ENCODE data around the gene USB1.

Gene USB1

DNA sequence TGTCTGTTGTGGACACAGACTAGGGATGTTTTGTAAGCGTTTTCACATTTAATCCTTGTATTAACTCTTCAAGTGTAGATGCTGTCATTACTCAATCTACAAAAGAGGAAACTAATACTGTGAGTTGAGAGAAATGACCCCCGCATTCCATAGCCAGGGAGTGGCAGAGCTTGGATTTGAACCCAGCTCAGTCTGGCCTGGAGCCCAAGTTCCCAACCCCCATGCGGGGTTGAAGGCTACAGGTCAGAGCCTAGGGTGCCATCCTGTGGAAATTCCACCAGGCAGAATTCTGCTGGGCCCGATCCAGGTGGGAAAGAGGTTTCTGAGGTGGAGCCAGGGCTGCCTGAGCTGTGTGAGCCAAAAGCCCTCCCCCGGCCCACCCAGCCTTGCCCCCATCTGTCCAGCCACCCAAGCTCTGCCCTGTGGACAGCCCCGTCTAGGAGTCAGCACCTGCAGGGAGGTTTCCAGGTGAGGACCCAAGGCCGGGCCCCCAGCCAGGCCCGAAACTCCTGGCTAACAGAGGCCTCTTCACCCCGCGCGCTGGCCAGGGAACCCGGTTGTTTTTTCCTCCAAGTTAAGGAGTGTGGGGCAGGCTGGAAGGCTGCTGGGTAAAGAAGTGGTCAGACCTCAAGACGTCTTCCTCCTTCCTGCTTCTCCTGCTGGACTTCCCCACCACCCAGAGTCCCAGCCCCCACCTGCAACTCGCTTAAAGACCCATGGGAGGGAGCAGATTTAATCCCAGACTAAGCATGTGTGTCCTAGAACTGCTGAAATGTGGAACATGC lies 30.0 kb downstream of the USB1 start:
- DNase-seq (ENCODE audit: low read depth in 2 of 3, low spot score in 2 of 3) = no peak

DNA sequence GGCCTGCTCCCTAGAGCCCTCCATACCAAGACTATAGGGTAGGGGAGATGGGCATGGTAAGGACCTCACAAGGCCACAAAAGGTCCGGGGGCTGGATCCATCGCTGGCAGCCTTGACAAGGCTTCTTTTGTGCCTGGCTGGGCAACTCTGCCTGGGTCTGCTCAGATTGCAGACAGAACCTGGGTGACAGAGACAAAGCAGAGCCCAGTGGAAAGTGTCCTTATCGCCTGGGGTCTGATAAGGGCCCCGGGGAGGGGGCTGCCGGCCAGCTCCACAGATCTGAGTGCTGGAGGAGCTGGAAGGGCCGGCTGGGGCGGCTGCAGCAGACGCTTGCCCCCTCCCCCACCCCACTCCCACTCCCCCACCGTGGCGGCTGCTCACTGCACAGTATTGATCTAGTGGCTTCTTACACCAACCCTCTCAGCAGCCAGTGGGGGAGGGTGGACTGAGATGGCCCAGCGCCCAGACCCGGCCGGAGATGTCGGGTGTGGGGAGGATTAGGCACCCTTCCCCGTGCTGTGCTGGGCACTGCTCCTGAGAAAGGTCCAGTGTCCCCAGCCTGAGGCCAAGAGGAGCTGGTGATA lies 31.6 kb downstream of the USB1 start:
- DNase-seq (ENCODE audit: low read depth in 2 of 3, low spot score in 2 of 3) = no peak

DNA sequence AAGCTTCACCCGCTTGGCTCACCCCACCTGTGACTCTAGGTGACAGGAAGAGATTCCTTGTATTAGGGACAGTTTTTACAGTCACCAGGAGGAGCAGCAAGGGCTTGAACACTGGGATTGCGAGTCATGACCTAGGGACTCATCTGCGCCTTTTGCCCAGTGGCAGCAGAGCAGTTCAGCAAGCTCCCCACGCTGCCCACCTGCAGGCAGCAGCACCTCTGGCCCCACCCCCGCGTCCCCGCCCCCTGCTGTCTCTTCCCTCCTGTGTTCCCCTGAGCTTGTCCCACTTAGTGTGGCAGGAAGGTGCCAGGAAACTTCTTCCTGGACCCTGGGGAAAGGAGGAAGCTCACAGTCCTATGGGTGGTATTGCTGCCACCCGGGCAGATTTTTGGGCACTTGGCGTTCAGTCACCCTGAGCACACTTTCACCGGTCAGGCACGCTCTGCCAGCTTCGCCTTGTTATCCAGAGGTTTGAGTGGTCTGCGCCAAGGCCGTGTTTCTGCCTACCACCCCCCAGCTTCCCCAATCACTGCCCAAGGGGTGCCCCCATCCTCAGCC lies 33.0 kb downstream of the USB1 start:
- DNase-seq (ENCODE audit: low read depth in 2 of 3, low spot score in 2 of 3) = no peak

DNA sequence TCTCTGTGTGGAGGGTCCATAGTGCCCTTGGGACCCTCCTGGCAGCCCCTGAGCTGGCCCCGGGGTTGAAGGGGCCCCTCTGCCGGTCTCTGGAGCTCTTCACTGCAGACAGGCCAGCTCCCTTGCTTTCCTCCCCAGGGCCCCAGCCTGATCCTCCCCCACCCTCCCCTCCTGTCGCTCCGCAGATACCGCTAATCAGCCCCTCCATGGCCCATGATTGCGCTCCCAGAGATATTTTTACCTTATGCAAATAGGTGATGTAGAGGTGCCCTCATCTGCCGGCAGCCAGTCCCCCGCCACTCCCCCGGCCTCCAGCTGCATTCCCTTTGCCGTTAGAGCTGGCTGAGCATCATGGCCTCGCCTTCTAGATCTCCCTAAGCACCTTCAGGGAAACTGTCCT lies 33.6 kb downstream of the USB1 start:
- no peak for DNase-seq (ENCODE audit: low read depth in 2 of 3, low spot score in 2 of 3)

DNA sequence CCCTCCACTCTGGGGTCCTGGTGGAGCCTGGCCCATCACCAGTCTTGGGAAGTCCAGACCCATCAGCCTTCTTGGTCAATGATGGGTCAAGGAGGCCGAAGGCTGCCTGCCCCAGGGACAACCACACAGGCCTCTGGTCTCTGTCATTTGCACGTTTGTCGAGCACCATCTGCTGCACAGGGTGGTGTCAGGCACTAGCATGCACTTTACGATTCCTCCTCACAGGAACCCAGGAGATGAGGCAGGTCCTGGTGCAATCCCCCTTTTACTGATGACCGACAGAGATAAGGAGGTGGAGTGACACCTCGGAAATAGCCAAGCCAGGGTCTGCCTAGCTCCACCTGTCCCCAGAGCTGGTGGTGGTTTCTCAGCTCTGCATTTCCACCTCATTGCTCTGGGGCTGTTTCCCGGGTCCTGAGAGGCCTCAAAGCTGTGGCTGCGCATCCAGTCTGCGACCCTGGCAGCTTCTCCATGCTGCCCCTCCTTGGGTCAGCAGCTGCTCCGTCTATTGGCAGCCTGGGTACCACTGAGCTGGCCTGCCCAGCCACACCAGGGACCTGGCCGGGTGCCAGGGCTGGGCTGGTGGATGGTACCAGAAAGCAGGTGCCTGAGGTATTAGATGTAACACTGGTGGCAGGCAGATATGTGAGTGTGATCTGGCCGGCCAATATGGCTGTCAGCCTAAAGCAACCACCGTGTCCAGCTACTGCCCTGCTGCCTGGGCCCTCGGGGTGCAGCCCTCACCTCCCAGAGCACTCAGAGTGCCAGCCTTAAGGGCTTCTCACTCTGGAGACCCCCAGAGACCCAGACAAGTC lies 34.4 kb downstream of the USB1 start:
- DNase-seq (ENCODE audit: low read depth in 2 of 3, low spot score in 2 of 3) = no peak

DNA sequence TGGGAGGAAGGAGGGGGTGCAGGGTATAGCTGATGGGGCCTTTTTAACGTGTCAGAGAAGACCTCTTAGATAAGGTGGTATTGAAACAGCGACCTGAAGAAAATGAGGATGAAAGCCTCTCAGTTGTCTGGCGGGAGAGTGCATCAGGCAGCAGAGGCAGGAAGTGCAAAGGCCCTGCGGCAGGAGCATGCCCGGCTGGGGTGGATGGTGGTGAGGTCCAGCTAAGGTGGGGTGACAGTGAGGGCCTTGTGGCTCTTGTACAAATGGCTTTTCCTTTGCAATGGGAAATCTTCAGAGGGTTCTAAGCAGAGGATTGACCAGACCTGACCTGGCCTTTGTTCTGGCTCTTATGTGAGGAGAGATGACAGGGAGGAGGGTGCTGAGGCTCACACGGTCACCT lies 35.7 kb downstream of the USB1 start:
- no peak for DNase-seq (ENCODE audit: low read depth in 2 of 3, low spot score in 2 of 3)

DNA sequence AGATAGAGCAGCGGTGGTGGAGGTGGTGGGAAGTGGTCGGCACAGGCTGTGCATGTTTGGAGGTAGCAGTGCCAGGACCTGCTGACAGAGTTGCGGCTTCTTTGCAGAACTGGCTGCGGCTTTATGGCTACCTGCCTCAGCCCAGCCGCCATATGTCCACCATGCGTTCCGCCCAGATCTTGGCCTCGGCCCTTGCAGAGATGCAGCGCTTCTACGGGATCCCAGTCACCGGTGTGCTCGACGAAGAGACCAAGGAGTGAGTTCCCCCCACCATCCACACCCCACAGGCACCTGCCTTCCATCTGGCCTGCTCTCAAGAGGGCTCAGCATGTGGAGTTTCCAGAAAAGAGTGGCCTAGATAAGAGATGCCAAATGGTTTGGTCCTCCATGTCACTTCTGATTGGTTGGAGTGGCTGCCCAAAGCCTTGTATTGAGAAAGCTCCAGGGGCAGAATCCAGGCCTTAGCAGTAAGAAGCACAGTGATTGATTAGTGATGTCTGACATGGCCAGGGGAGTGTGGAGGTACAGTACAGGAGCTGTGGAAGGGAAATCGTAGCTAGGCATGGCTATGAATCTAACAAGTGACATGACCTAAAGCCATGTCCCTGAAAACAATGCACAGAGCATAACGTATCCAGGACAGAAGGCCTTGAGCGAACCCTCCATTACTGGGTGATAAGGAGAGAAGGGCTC lies 36.3 kb downstream of the USB1 start:
- no peak for DNase-seq (ENCODE audit: low read depth in 2 of 3, low spot score in 2 of 3)

DNA sequence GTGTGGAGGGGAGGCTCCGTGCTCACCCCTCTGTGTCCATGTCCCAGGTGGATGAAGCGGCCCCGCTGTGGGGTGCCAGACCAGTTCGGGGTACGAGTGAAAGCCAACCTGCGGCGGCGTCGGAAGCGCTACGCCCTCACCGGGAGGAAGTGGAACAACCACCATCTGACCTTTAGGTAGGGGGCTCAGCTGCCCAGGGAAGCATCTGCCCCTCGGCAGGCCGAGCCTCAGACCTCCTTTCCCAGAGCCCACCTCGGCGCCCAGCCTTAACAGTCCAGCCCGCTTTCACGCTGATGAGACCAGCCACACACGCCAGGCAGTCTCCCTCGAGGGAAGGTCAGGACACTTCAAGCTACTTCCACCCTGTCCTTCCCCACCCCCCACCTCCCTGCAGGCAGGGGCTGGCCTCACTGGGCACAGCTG lies 37.0 kb downstream of the USB1 start:
- no peak for DNase-seq (ENCODE audit: low read depth in 2 of 3, low spot score in 2 of 3)

DNA sequence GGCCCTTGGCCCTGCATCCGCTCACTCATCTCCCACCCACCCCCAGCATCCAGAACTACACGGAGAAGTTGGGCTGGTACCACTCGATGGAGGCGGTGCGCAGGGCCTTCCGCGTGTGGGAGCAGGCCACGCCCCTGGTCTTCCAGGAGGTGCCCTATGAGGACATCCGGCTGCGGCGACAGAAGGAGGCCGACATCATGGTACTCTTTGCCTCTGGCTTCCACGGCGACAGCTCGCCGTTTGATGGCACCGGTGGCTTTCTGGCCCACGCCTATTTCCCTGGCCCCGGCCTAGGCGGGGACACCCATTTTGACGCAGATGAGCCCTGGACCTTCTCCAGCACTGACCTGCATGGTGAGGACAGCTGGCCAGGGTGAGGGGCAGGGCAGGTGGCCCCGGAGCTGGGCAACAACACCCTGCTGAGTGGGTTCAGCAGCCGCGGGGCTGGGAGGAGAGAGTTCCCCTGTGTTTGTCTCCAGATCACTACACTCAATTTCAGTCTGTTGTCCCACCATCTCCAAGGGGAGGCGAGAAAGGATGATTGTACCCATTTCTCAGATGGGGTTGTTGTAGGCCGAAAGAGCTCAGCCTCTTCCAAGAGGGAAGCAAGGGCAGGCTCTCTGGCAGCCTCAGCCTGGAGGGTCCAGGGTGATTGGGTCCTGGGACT lies 38.8 kb downstream of the USB1 start:
- no peak for DNase-seq (ENCODE audit: low read depth in 2 of 3, low spot score in 2 of 3)

DNA sequence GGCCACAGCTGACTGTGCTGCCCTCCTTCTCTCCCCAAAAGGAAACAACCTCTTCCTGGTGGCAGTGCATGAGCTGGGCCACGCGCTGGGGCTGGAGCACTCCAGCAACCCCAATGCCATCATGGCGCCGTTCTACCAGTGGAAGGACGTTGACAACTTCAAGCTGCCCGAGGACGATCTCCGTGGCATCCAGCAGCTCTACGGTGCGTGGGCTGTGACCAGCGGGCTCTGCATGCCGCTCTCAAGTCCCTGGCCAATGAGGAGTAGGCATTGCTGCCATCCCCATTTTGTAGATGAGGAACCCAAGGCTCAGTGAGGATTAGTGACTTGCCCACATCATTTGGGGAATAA lies 39.3 kb downstream of the USB1 start:
- no peak for DNase-seq (ENCODE audit: low read depth in 2 of 3, low spot score in 2 of 3)

DNA sequence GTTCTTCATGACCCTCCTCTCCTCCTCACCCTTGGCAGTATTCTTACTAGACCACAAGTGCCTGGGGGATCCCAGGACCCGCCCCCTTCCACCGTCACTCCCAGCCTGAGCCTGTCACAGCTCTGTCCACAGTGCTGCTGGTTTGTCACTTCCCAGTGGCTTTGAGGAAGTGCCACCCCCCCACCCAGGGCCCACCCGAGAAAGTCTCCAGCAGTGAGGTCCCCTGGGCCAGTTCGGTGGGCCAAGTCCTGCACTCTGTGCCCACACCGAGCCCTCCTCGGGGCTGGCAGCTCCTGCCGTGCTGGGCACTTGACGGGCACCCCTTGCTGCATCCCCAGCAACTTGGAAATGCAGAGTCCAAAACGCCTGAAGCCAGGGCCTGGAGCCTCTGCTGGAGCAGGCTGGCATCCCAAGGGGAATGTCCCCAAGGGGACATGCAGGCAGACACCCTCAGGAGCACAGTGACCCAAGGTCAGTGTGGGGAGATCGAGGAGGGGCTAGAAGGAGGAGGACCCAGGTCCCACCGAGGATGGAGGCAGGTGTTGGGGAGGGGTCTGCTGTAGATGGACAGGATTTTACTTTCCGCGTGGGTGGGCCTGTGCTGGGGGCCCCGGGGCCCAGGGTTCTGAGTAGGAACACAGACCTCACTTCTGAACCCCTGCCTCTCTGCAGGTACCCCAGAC lies 39.9 kb downstream of the USB1 start:
- no peak for DNase-seq (ENCODE audit: low read depth in 2 of 3, low spot score in 2 of 3)

DNA sequence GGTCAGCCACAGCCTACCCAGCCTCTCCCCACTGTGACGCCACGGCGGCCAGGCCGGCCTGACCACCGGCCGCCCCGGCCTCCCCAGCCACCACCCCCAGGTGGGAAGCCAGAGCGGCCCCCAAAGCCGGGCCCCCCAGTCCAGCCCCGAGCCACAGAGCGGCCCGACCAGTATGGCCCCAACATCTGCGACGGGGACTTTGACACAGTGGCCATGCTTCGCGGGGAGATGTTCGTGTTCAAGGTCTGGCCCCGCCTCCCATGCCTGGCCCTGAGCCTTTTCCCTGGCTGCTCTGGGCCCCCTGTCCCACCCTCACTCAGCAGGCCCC lies 40.4 kb downstream of the USB1 start:
- no peak for DNase-seq (ENCODE audit: low read depth in 2 of 3, low spot score in 2 of 3)

DNA sequence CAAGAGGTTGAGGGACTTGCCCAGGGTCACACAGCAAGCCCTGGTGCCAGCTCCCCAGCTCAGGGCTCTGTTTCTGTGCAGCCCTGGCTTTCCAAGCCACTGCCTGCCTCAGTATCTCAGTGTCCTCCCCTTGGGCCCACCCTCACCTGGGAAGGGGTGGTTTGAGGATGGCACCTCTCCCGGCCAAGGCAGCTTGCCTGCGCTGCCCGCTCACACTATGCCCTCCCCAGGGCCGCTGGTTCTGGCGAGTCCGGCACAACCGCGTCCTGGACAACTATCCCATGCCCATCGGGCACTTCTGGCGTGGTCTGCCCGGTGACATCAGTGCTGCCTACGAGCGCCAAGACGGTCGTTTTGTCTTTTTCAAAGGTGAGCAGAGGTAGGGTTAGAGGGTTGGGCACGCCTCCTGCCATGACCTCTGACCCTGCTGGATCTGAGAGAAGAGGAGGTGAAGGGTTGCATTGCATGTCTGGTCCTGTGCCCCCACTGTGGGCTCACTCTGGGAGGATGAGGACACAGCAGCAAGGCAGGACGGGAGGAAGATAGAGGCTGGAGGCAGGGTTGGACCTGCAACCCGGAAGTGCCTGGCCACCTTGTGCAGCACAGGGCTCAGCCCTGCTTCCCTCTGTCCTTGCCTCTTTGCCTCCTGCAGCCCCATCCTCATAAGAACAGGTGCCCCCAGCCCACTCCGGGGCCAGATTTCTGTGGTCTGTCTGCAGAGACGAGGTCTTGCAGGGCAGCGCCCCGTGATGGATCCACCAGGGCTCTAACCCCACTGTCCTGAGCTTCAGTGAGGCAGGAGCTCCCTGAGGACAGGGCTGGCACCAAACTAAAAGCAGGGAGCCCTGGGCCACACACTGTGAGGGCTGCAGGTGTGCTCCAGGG lies 41.0 kb downstream of the USB1 start:
- DNase-seq (ENCODE audit: low read depth in 2 of 3, low spot score in 2 of 3) = no peak

DNA sequence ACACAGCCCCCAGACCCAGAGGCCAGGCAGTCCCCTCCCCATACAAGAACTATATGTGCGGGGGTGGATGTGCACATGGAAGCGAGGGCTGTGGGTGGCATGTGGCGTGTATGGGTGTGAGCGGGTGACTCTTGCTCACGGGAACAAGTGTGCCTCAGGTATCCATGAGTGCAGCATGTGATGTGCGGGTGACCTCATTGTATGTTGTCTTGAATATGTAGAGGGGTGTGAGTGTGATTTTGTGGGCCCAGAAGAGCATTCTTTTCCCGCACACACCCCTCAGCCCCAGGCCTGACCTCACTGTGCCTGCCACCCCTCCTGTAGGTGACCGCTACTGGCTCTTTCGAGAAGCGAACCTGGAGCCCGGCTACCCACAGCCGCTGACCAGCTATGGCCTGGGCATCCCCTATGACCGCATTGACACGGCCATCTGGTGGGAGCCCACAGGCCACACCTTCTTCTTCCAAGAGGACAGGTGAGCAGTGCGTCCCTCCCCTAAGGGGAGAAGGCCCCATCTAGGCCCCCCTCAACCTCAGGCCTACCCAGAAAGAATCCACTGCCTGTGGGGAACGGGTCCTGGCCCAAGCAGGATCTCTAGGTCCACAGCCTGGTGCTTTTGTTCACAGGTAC lies 41.8 kb downstream of the USB1 start:
- DNase-seq (ENCODE audit: low read depth in 2 of 3, low spot score in 2 of 3) = no peak

DNA sequence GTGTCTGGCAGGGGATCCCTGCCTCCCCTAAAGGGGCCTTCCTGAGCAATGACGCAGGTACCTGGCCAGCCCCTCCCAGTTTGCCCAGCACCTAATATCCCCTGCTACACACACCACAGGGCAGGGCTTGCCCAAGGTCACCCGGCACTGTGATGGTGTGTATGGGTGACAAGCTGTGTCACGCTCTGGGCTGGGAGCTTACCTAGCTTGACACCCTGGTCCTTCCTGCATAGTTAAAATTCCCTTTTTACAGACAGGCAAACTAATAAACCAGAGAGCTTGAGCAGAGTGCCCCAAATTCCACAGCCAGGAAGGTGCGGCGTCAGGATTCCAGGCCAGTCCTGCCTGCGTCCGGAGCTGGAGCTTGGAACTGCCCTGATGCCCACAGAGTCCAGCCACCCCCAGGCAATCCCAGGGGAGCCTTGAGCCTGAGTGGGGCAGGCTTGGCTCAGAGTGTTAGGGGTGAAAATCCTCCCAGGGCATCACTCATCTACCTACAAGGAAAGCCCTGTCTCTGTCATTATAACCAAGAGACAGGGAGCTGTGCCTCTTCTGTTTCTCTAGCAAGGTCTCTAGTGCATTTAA lies 42.5 kb downstream of the USB1 start:
- DNase-seq (ENCODE audit: low read depth in 2 of 3, low spot score in 2 of 3) = no peak

DNA sequence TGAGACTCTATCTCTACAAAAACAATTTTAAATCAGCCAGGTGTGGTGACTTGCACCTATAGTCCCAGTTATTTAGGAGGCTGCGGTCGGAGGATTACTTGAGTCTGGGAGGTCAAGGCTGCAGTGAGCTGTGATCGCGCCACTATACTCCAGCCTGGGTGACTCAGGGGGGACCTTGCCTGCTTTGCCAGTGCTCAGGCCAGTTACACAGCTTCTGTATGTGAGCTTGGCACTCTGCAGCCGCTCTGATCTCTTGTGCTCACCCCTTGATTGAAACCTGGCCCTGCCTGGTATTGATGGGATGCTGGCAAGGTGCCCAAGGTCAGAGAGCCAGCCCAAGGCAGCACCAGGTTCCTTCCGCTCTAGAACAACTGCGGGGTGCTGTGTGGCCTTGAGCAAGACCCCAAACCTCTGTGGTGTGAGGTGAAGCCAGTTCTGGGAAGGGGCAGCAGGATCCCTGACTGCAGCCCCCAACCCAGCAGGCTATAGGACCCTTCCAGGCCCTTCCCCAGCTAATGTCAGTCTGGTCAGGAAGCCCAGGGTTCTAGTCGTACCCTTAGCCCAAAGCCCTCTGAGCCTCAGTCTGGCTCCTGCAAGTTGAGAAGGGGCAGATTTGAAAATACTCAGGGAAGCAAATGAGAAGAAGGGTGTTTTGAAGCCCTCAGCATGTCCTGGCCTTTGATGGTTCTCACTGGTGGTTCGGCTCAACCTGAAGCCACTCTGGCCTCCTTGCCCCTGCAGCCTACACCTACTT lies 43.2 kb downstream of the USB1 start:
- DNase-seq (ENCODE audit: low read depth in 2 of 3, low spot score in 2 of 3) = no peak

DNA sequence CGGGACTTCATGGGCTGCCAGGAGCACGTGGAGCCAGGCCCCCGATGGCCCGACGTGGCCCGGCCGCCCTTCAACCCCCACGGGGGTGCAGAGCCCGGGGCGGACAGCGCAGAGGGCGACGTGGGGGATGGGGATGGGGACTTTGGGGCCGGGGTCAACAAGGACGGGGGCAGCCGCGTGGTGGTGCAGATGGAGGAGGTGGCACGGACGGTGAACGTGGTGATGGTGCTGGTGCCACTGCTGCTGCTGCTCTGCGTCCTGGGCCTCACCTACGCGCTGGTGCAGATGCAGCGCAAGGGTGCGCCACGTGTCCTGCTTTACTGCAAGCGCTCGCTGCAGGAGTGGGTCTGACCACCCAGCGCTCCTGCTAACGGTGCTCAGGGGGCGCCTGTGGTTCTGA lies 43.9 kb downstream of the USB1 start:
- no peak for DNase-seq (ENCODE audit: low read depth in 2 of 3, low spot score in 2 of 3)

All from activated CD8-positive, alpha-beta memory T cell treated with anti-CD3 and anti-CD28 coated beads for 48 hours (primary cell).